Effector CD4-positive, alpha-beta T cell (primary cell): Measurements from ENCODE around the gene ZNF391.
"Not testable (repeated sequence)": the region's sequence is repeated elsewhere in the genome, so short reads cannot be mapped to it uniquely, and the experiment has no call there.

Experiments
- DNase-seq: peaks from one replicate; pipeline ENCODE4 v3.0.0-alpha.2; 2020

The ZNF391 gene

GRCh38 chr6:27424851-27425250, 36.3 kb downstream of the ZNF391 start:
- DNase-seq, result not testable (repeated sequence)

GRCh38 chr6:27426045-27426620, 37.6 kb downstream of the ZNF391 start:
- no peak for DNase-seq

- DNase-seq, result no peak
These were observed 39.9 kb downstream of the ZNF391 start for GRCh38 chr6:27428502-27428901.

GRCh38 chr6:27428966-27429365, 40.4 kb downstream of the ZNF391 start:
- DNase-seq, result no peak

- no peak for DNase-seq
These were observed 45.2 kb downstream of the ZNF391 start for GRCh38 chr6:27433714-27434113.

GRCh38 chr6:27439371-27439770, 50.8 kb downstream of the ZNF391 start:
- no peak for DNase-seq

- no peak for DNase-seq
These were observed 52.4 kb downstream of the ZNF391 start for GRCh38 chr6:27441001-27441400.

- DNase-seq, result no peak
These were observed 54.4 kb downstream of the ZNF391 start for GRCh38 chr6:27442932-27443331.

- DNase-seq, result no peak
These were observed 59.9 kb downstream of the ZNF391 start for GRCh38 chr6:27448456-27448855.

- DNase-seq, result no peak
These were observed 63.3 kb downstream of the ZNF391 start for GRCh38 chr6:27451660-27452390.

- DNase-seq, result no peak
These were observed 63.9 kb downstream of the ZNF391 start for GRCh38 chr6:27452496-27452897.
